NCI-H345 treated with DMSO at 0.1 percent for 48 hours (cell line): Measurements from ENCODE around the gene CPNE4.
A peak's percentile ranks its signal among the peaks of the same experiment; 100 is the strongest.

Experiments used
- DNase-seq: peaks from one replicate; lab custom pipeline; 2025; ENCODE audit not compliant: unreplicated experiment; lab: John Stamatoyannopoulos, UW

The CPNE4 gene

GRCh38 chr3:131547585-131547984 is 487.2 kb downstream of the CPNE4 start:
- no peak for DNase-seq

DNA sequence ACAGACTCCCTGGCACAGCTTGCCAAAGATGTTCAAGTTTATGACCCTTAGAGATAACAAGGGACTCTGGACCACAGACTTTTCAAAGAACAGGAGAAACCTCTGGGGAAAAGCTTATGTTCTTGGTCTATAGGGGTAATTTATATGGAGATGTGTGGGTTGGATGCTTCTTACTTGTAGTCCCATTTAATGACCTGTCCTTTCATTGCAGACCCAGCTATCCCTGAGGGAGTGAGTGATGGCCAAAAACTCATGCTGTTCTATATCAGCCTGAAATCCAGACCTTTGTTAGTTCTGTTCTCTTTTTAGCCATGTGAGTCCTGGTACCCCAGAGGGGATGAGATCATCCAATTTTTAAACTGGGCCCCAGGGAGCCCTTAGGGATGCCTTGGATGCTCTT is 488.4 kb downstream of the CPNE4 start:
- no peak for DNase-seq

- DNase-seq, result no peak
Observed at GRCh38 chr3:131544557-131544956, 490.3 kb downstream of the CPNE4 start.

DNA sequence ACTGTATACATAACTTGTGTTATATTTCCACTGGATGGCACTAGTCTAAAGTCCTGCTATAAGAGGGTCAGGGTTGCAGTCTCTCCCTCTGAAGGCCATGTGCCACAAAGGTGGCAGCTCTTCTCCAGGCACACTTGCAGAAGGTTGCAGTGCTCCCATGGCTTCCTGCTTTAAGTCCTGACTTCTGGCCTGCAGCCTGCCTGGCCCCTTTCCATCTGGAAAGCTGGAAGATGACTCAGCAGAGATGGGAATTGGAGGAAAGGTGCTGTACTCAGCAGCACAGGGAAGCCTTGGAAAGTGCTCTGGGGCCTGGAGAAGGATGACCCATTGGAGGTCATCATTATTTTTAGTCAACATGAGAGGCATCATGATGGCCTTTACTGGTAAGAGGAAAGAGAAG is 491.1 kb downstream of the CPNE4 start:
- no peak for DNase-seq

- no peak for DNase-seq
Observed at GRCh38 chr3:131541288-131541687, 493.5 kb downstream of the CPNE4 start.

GRCh38 chr3:131540821-131541220 is 494.0 kb downstream of the CPNE4 start:
- DNase-seq, result no peak

DNA sequence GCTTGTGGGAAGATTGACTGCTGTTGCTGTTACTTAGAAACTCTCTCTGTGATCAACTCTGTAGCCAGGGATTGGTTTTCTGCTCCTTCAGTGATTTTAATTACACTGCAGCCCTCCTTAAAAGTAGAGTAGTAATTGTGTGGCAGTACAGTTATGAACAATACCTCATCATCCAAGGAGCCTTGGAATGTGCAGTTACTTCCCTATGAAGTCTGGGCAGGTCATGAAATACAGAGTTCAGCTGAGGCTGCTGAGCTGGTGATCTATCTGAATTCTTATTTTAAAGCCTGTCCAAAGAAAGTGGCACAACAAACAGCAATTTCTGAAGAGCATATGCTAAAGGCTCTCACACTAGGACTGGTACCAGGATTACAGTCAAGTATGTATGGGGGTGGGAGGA is 494.7 kb downstream of the CPNE4 start:
- no peak for DNase-seq

GRCh38 chr3:131538968-131539367 is 495.8 kb downstream of the CPNE4 start:
- DNase-seq, result no peak

GRCh38 chr3:131537531-131537930 is 497.3 kb downstream of the CPNE4 start:
- no peak for DNase-seq

DNA sequence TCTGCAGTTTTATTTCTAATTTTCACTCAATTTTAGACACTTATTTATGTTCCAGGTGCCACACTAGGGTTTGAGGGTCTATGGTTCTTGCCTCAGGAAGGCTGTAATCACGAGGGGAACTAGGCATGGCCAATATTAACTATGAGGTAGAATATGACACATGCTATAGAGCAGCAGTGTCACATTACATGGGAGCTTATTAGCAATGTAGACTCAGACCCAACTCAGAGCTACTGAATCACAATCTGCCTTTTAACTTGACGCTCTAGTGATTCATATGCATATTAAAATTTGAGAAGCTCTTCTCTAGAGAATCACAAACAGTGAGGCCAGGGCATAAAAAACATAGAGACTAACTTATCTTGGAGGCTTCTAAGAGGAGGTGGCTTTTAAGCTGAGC is 499.2 kb downstream of the CPNE4 start:
- DNase-seq, result no peak

GRCh38 chr3:131535131-131535530 is 499.7 kb downstream of the CPNE4 start:
- no peak for DNase-seq

- DNase-seq, result no peak
Observed at GRCh38 chr3:131532645-131533044, 502.2 kb downstream of the CPNE4 start.

- no peak for DNase-seq
Observed at GRCh38 chr3:131530843-131531242, 504.0 kb downstream of the CPNE4 start.

GRCh38 chr3:131530388-131530787 is 504.4 kb downstream of the CPNE4 start:
- no peak for DNase-seq

DNA sequence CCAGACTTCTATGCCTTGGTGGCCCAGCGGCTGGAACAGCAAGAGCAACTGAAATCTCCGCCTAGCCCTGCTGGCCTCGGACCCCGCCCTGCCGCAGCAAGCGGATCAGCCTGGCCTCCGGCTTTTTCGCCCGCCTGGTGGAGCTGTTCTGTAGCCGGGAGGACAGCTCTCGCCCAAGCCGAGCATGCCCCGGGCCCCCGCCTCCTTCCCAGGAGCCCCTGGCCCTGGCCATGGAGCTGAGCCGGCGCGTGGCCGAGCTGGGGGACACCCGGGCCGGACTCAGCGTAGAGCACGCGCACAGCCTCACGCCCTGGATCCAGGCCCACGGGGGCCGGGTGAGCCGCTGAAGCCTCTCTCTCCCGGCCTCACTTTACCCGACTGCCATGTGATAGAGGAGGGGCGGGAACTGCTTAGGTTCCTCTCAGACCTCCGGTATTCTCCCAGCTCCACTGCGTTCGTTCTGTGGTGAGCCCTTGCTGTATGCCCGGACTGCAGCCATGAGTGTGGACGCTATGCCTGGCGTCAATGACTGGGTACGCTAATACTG is 507.9 kb downstream of the CPNE4 start:
- no peak for DNase-seq

GRCh38 chr3:131518680-131519079 is 516.1 kb downstream of the CPNE4 start:
- DNase-seq, result no peak

DNA sequence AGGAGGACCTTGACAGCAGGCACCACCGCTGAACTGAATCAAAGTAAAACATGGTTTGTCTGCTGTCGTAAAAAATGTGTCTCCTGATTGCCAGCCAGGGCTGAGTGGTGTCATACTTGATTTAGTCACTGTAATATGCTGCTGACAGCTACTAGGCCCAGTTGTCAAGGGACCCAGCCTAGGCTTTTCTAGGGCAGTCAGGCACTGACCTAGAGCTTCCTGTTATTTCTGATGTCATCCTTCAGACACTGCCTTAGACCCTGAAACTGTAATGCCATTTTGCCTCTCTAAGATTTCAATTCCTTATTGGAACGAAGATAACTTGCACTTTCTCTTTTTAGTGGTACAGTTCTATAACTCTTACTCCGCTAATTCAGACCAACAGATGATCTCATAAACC is 529.4 kb downstream of the CPNE4 start:
- no peak for DNase-seq

- no peak for DNase-seq
Observed at GRCh38 chr3:131503320-131503635, 531.5 kb downstream of the CPNE4 start.

GRCh38 chr3:131502530-131503319 is 532.1 kb downstream of the CPNE4 start, which contains the start of gene MRPL3:
TSS of gene MRPL3 (minus strand) at chr3:131502971. CDS start at chr3:131502821, 150 bp downstream.
- DNase-seq, result peak; percentile 51

DNA sequence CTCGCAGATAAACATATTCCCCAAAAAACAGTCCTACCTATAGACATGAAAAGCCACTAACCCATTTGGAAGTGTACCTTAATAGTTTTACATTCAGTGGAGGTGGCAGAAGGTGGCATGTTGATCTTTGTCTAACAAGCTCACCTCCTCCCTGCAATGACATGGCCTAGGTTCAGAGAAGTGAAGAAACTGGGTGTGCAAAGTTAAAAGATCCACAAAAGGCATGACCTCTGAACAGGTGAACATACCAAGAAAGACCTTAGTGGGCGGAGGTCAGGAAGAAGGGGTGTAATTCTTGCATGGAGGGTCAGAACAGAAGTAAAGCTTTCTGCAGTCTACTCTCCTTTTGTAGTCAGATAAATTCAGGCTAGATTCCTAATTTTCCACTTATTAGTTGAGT is 532.9 kb downstream of the CPNE4 start:
- no peak for DNase-seq

DNA sequence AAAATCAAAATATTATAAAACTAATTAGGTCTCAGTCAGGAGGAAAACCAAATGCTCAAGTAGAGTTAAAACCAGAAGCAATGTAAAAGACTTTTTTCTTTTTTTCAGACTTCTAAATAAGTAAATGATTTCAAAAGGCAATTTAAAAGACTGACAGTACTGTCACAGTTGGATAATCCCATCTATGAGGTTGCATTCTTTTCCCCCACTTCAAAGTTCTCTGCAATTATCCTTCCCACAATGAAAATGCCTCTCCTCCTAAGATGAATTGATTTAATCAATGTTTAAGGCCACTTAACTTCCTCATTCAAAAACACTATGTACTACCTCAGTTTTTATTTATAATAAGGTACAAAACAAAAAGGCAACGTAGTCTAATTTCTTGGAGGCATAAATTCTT is 540.1 kb downstream of the CPNE4 start:
- DNase-seq, result no peak

DNA sequence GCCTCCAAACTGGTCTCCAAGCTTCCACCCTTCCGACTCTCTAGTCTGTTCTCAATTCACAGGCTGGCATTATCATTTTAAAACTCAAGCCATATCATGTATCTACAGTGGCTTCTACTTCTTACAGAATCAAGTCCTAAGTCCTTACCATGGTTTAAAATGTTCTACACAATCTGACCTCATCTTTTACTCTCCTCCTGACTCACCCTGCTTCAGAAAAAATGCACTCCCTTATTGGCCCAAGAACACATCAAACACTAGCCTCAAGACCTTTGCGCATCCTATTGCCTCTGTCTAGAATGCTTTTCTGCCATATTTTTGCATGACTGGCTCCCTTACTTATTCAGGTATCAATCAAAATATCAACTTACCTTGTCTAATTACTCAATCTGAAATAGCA is 543.0 kb downstream of the CPNE4 start:
- no peak for DNase-seq

DNA sequence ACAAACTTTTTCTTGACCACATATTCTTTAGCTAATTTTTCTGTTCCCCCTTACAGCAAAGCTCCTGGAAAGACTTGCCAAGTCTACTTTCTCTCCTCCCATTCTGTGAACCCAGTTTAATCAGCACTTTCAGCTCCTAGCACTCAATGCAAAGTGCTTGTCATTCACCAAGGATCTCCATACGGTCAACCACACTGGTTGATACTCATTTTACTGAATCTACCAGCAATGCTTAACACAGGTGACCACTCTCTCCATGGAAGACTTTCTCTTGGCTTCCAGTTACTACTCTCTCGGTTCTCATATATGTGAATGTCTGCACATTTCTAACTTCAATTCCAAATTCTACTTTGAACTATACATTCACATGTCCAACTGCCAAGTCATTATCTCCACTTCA is 543.7 kb downstream of the CPNE4 start:
- DNase-seq, result no peak
